HepG2 (cell line): ENCODE results near the gene TK1. TPM values are rescaled to one million over a fixed set of nuclear protein-coding genes. Genes with fewer than 3 reads are reported as not detected.

Source experiments
- AKAP8 ChIP-seq: sonication (generic); formaldehyde crosslinking; IDR thresholded peaks from 2 replicates; pipeline ENCODE4 v1.5.1; 2020; ENCODE audit warnings: mild to moderate bottlenecking, missing genetic modification reagents
- ESRRA ChIP-seq: sonication (generic); formaldehyde crosslinking; IDR thresholded peaks from 2 replicates; pipeline ENCODE4 v1.5.1; 2020; ENCODE audit warnings: mild to moderate bottlenecking, low read depth, missing genetic modification reagents
- GFI1 ChIP-seq: sonication (generic); formaldehyde crosslinking; IDR thresholded peaks from 2 replicates; pipeline ENCODE4 v1.5.0; 2020; ENCODE audit warnings: missing genetic modification reagents, mild to moderate bottlenecking, borderline replicate concordance
- HDAC1 ChIP-seq: sonication (generic); formaldehyde crosslinking; IDR thresholded peaks from 2 replicates; pipeline ENCODE4 v1.5.1; 2020; ENCODE audit warnings: mild to moderate bottlenecking, missing genetic modification reagents
- KDM1A ChIP-seq: IDR thresholded peaks from 2 replicates; pipeline ENCODE4 v1.6.1; 2016; ENCODE audit warnings: missing compliant biosample characterization
- KDM4B ChIP-seq: sonication (generic); formaldehyde crosslinking; IDR thresholded peaks from 2 replicates; pipeline ENCODE4 v1.4.0; 2020; ENCODE audit warnings: missing genetic modification reagents
- LCORL ChIP-seq, 2 experiments: fragments of 450-650 bp in 1 of 2; sonication (generic) in 1 of 2; formaldehyde crosslinking in 1 of 2; IDR thresholded peaks; 2 replicates each; pipeline versions ENCODE4 v1.5.0 to v1.6.1; 2017 to 2020; ENCODE audit warnings: antibody characterized with exemption in 1 of 2, missing genetic modification reagents in 1 of 2
- NRL ChIP-seq: sonication (generic); formaldehyde crosslinking; IDR thresholded peaks from 2 replicates; pipeline ENCODE4 v1.5.0; 2020; ENCODE audit warnings: missing genetic modification reagents, mild to moderate bottlenecking, moderate library complexity, borderline replicate concordance
- RBFOX2 ChIP-seq: fragments of 200-400 bp; formaldehyde crosslinking; IDR thresholded peaks from 2 replicates; pipeline ENCODE4 v1.6.1; 2017; ENCODE audit warnings: low read depth, mild to moderate bottlenecking, low read length
- XBP1 ChIP-seq: sonication (generic); formaldehyde crosslinking; IDR thresholded peaks from 2 replicates; pipeline ENCODE4 v1.5.0; 2020; ENCODE audit warnings: missing genetic modification reagents
- ZNF205 ChIP-seq: IDR thresholded peaks from 2 replicates; pipeline ENCODE4 v1.6.1; 2018; ENCODE audit warnings: missing biosample characterization, missing genetic modification reagents
- ZNF230 ChIP-seq: sonication (generic); formaldehyde crosslinking; IDR thresholded peaks from 2 replicates; pipeline ENCODE4 v1.4.0; 2020; ENCODE audit warnings: mild to moderate bottlenecking, missing genetic modification reagents
- ZNF549 ChIP-seq: sonication (generic); formaldehyde crosslinking; IDR thresholded peaks from 2 replicates; pipeline ENCODE4 v1.5.0; 2020; ENCODE audit warnings: missing genetic modification reagents
- ZSCAN9 ChIP-seq: IDR thresholded peaks from 2 replicates; pipeline ENCODE4 v1.6.1; 2016; ENCODE audit warnings: borderline replicate concordance
- polyA plus RNA-seq, 8 experiments: library from polyadenylated mRNA; depleted of rRNA in 3 of 8; stranded (reverse) in 7 of 8; unstranded in 1 of 8; fragments of >200 nt; fragmentation: Illumina TruSeq in 4 of 8; extraction: Trizol in 4 of 8; gene quantifications; 2 replicates each; pipeline versions ENCODE4 v1.2.1 to v1.2.3, GENCODE V29; 2011 to 2016; ENCODE audit warnings: low read depth in 4 of 8, missing spikeins in 1 of 8, mixed read lengths in 1 of 8; ENCODE audit not compliant: insufficient read depth in 1 of 8
- total RNA-seq, 5 experiments: library from RNA; depleted of rRNA; stranded (reverse); fragments of >200 nt; fragmentation: Illumina TruSeq; extraction: Trizol; gene quantifications; 2 replicates each; pipeline ENCODE4 v1.2.3, GENCODE V29; 2016; ENCODE audit warnings: low read depth in 1 of 5
- TF ChIP-seq, protein P1 (sequence below): sonication (generic); formaldehyde crosslinking; IDR thresholded peaks from 2 replicates; pipeline ENCODE4 v1.5.1; 2020; ENCODE audit warnings: missing genetic modification reagents, mild to moderate bottlenecking, borderline replicate concordance
- TF ChIP-seq, protein P2 (sequence below): IDR thresholded peaks from 2 replicates; pipeline ENCODE4 v1.6.1; 2012; ENCODE audit warnings: low read length, improper control_type of control experiment
- TF ChIP-seq, protein P3 (sequence below): sonication (generic); formaldehyde crosslinking; IDR thresholded peaks from 2 replicates; pipeline ENCODE4 v1.8.0; 2022; ENCODE audit warnings: low read depth, missing genetic modification reagents
- TF ChIP-seq, protein P4 (sequence below): sonication (generic); formaldehyde crosslinking; IDR thresholded peaks from 2 replicates; pipeline ENCODE4 v1.4.0; 2020; ENCODE audit warnings: missing genetic modification reagents

Gene TK1
- total and polyA plus RNA-seq, 2 of the 13 experiments (the other 11 are each of a cell fraction or from before 2014, with no cell fraction given), result 45.0 to 96.0 TPM

DNA sequence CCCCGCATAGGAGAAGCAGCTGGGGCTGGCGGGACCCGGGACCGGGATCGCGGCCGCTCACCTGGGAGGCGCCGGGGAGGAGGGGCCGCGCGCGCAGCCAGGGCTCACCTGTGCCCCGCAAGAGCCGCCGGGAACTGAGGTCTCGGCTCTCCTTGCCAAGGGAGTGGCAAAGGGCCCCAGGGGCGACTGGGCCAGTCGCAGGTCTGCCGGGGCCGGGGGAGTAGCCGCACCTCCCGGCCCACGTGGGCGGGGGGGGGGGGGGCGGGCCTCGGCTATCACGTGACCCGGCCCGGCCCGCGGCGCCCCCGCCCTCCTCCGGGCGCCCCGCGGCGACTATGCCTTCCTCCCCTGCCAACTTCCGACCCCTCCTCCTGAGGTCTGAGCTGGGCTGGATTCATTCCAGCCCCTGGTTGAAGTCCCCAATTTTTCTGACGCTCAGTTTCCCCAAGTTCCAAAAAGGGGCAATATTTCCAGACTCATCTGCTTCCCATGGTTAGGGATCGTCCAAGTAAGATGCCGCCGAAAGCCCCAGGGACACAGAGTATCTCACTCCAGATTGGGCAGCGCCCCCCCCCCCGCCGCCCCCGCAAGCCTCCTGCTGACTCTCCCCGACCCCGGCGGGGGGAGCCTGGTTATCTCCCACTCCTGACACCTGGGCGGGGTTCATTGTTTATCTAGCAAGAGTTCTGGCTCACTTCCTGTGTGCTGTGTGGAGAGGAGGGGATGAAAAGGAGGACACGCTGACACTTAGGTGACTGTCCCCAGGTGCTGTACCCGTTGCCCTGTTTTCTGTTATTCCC, 58.1 kb downstream of the TK1 start, which contains the start of gene TMC6 (continued):
- TF ChIP-seq HDAC1, result peak; percentile 39; the same call in 1 of the 2 replicates
- no peak for TF ChIP-seq ZNF230 (CRISPR knock-in tag)
- 0 out of 2 replicates have a peak, but pooled peaks have one; percentile 68 for TF ChIP-seq NRL
- TF ChIP-seq LCORL (IDR thresholded peaks at IDR 0.05), result peak; percentile 41; the same call in 1 of the 2 replicates
- peak; percentile 79 for TF ChIP-seq LCORL (CRISPR knock-in tag; IDR thresholded peaks at IDR 0.05)
- TF ChIP-seq KDM1A, result no peak
- TF ChIP-seq, protein P1, sequence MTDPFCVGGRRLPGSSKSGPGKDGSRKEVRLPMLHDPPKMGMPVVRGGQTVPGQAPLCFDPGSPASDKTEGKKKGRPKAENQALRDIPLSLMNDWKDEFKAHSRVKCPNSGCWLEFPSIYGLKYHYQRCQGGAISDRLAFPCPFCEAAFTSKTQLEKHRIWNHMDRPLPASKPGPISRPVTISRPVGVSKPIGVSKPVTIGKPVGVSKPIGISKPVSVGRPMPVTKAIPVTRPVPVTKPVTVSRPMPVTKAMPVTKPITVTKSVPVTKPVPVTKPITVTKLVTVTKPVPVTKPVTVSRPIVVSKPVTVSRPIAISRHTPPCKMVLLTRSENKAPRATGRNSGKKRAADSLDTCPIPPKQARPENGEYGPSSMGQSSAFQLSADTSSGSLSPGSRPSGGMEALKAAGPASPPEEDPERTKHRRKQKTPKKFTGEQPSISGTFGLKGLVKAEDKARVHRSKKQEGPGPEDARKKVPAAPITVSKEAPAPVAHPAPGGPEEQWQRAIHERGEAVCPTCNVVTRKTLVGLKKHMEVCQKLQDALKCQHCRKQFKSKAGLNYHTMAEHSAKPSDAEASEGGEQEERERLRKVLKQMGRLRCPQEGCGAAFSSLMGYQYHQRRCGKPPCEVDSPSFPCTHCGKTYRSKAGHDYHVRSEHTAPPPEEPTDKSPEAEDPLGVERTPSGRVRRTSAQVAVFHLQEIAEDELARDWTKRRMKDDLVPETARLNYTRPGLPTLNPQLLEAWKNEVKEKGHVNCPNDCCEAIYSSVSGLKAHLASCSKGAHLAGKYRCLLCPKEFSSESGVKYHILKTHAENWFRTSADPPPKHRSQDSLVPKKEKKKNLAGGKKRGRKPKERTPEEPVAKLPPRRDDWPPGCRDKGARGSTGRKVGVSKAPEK (CRISPR knock-in tag), result 0 out of 2 replicates have a peak, but pooled peaks have one; percentile 26
- TF ChIP-seq ZNF205, result no peak
- TF ChIP-seq ZSCAN9, result no peak; the same call in 1 of the 2 replicates
- no peak for TF ChIP-seq XBP1
- peak; percentile 82 for TF ChIP-seq RBFOX2
- TF ChIP-seq, protein P2, sequence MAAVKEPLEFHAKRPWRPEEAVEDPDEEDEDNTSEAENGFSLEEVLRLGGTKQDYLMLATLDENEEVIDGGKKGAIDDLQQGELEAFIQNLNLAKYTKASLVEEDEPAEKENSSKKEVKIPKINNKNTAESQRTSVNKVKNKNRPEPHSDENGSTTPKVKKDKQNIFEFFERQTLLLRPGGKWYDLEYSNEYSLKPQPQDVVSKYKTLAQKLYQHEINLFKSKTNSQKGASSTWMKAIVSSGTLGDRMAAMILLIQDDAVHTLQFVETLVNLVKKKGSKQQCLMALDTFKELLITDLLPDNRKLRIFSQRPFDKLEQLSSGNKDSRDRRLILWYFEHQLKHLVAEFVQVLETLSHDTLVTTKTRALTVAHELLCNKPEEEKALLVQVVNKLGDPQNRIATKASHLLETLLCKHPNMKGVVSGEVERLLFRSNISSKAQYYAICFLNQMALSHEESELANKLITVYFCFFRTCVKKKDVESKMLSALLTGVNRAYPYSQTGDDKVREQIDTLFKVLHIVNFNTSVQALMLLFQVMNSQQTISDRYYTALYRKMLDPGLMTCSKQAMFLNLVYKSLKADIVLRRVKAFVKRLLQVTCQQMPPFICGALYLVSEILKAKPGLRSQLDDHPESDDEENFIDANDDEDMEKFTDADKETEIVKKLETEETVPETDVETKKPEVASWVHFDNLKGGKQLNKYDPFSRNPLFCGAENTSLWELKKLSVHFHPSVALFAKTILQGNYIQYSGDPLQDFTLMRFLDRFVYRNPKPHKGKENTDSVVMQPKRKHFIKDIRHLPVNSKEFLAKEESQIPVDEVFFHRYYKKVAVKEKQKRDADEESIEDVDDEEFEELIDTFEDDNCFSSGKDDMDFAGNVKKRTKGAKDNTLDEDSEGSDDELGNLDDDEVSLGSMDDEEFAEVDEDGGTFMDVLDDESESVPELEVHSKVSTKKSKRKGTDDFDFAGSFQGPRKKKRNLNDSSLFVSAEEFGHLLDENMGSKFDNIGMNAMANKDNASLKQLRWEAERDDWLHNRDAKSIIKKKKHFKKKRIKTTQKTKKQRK, result no peak
- TF ChIP-seq ZNF549 (CRISPR knock-in tag), result no peak
- TF ChIP-seq GFI1 (CRISPR knock-in tag), result peak; percentile 28; the same call in 1 of the 2 replicates
- TF ChIP-seq, protein P3, sequence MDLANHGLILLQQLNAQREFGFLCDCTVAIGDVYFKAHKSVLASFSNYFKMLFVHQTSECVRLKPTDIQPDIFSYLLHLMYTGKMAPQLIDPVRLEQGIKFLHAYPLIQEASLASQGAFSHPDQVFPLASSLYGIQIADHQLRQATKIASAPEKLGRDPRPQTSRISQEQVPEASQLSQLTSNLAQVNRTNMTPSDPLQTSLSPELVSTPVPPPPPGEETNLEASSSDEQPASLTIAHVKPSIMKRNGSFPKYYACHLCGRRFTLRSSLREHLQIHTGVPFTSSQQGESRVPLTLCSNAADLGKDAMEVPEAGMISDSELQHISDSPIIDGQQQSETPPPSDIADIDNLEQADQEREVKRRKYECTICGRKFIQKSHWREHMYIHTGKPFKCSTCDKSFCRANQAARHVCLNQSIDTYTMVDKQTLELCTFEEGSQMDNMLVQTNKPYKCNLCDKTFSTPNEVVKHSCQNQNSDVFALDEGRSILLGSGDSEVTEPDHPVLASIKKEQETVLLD (CRISPR knock-in tag), result peak; percentile 54; the same call in 1 of the 2 replicates
- no peak for TF ChIP-seq KDM4B (CRISPR knock-in tag)
- TF ChIP-seq, protein P4, sequence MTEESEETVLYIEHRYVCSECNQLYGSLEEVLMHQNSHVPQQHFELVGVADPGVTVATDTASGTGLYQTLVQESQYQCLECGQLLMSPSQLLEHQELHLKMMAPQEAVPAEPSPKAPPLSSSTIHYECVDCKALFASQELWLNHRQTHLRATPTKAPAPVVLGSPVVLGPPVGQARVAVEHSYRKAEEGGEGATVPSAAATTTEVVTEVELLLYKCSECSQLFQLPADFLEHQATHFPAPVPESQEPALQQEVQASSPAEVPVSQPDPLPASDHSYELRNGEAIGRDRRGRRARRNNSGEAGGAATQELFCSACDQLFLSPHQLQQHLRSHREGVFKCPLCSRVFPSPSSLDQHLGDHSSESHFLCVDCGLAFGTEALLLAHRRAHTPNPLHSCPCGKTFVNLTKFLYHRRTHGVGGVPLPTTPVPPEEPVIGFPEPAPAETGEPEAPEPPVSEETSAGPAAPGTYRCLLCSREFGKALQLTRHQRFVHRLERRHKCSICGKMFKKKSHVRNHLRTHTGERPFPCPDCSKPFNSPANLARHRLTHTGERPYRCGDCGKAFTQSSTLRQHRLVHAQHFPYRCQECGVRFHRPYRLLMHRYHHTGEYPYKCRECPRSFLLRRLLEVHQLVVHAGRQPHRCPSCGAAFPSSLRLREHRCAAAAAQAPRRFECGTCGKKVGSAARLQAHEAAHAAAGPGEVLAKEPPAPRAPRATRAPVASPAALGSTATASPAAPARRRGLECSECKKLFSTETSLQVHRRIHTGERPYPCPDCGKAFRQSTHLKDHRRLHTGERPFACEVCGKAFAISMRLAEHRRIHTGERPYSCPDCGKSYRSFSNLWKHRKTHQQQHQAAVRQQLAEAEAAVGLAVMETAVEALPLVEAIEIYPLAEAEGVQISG (CRISPR knock-in tag), result no peak; the same call in 1 of the 2 replicates
- TF ChIP-seq AKAP8 (CRISPR knock-in tag), result no peak
- TF ChIP-seq ESRRA (CRISPR knock-in tag), result no peak
